NCI-H82 treated with DMSO at 0.1 percent for 48 hours (cell line): ENCODE measurements around the gene TMEM120B.
"Not testable (repeated sequence)": the region's sequence is repeated elsewhere in the genome, so short reads cannot be mapped to it uniquely, and the experiment has no call there.

ENCODE experiments used
- DNase-seq: peaks from one replicate; lab custom pipeline; 2025; ENCODE audit not compliant: unreplicated experiment; lab: John Stamatoyannopoulos, UW

The TMEM120B gene

GRCh38 chr12:121789800-121790728 is 77.5 kb downstream of the TMEM120B start:
- no peak for DNase-seq

DNA sequence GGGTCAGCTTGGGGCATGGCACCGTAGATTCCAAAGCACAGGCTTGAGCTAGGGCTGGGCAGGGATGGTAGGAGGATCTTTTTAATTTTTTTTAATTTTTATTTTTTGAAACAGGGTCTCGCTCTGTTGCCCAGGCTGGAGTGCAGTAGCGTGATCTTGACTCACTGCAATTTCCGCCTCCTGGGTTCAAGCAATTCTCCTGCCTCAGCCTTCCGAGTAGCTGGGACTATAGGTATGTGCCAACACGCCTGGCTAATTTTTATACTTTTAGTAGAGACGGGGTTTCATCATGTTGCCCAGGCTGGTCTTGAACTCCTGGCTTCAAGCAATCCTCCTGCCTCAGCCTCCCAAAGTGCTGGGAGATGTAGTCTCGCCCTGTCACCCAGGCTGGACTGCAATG is 78.2 kb downstream of the TMEM120B start:
- DNase-seq, result not testable (repeated sequence)

DNA sequence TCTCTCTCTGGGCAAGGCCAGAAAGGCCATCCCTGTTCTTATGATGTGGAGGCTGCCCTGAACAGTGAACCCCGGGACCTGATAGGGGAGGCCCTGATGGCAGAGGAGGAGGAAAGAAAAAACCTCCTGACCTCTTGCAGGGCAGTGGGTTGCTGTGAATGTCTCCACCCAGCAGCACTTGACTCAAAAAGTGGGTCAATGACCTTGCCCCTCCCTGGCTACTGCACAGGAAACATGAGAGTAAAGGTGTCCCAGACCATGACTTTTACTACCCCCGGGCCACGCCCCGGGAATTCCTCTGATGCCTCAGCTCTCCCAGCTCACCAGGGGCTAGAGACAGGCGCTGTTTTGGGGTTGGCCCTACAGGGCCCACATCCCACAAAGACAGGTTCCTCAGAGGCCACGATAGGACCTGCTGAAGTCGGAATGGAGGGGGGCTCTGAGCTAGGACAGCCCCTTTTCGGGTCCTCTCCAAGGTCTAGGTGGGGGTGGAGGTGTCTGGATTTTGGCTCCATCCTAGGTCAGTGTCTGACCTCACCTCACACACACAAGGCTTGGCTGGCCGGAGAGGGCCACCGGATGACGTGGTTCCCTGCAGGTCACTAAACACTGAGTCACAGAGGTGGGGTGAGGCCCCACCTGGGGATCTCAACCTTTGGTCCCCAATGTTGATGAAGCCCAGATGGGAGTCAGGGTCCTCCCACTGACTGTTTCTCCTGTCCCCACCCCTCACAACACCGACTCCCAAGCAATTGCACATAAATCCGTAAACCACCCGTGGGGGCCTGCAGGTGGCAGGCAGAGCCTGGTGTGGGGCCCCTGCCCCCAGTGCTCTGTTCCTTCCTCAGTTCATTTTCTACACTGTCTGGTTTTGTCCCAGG is 79.4 kb downstream of the TMEM120B start:
- no peak for DNase-seq

DNA sequence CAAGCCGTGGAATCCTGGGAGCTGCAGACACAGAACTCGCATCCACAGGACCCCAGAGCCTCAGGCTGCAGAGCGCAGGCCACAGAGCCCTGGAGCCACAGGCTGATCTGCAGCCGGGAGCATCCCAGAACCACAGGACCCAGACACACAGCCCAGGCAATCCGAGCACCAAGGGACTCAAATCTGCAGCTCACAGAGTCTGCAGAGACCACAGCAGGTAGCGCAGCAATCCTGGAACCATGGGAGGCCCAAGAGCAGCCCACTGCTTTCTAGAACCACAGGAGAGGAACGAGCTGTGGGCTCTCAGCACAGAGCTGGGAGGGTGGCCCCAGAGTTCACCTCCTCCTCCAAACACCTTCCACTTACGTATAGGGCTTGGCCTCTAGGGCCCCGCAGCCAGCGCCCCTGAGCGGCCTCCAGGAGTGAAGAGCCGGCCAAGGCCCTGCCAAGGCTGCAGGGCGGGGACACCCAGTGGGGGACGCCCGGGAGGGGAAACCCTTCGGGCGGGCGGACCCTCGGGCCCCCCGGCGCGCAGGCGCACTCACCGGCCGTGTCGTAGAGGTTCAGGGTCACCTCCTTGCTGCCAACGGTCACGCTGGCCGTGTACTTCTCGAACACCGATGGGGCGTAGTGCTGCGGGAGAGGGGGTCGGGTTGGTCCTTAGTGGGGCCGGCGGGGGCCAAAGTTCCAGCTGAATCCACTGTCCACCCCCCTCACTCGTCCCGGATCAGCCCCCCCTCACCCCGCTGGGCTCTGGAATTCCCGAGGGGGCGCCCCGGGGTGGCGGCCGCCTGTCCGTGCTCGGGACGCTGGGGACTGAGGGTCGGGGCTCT is 80.3 kb downstream of the TMEM120B start:
- no peak for DNase-seq

GRCh38 chr12:121793440-121793837 is 80.9 kb downstream of the TMEM120B start, which contains the start of gene RHOF:
Gene RHOF (minus strand): TSS chr12:121793688. CDS start chr12:121793633, 55 bp downstream.
- DNase-seq, result no peak

- peak; percentile 69 for DNase-seq
Measured at GRCh38 chr12:121793838-121794533, 81.4 kb downstream of the TMEM120B start.

DNA sequence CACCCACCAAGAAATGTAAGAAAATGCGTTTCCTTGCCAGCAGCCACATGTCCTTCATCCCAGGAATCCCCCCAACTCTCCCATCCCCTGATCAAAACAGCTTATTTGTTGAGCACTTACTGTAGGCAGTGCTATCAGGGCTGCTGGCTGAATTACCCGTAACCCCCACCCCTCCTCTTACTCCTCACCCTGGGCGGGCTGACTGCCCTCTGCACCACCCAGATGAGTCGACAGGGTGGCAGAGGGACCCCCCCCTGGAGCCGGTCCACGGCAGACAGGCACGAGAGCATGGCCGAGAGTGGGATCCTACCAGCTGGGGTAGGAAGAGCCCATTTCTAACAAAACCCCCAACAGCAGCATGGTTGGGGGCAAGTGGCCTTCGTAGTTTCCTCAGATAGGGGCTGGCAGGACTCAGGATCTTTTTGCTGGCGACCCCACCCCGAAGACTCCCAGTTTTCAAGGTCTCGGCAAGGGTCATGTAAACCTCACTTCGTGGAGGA is 82.0 kb downstream of the TMEM120B start:
- DNase-seq, result no peak

- peak; percentile 42 for DNase-seq
Measured at GRCh38 chr12:121795034-121795968, 82.7 kb downstream of the TMEM120B start.

GRCh38 chr12:121796855-121797751 is 84.6 kb downstream of the TMEM120B start:
- DNase-seq, result peak; percentile 66

DNA sequence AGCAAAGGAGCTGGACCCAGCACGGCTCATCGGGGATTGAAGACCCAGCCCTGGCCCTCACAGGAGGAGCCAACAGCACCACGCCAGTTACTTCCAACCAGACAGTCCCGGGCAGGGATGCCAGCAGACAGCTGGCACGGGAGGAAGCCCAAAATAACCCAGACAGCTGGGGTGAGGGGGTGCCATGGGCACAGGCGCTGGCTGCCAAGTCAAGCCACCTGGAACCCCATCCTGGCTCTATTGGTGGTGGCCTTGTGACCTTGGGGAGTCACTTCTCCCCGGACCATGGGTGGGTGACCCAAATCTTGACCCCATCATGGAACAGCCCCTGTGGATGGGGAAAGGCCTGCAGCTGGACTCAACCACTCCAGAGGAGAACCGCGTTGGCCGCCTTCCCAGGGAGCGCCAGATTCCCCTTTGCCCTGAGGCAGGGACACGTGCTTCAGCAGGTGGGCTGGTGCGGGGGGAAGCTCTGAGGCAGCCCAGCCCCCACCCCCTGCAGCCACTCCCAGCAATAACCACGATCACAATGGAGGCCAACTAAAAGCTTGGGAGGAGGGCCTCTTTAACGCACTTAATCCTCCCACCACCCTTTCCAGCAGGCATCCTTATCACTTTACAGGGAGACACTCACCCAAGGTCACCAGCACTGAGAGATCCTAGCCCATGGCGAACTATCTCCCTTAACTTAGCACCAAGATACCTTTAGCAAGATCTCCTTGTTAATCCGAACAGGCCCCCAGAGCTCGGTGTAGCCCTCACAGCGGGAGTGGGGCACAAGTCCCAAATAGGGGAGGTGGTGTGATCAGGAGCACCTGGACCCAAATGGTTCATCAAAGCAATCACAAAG is 85.6 kb downstream of the TMEM120B start:
- peak; percentile 92 for DNase-seq

DNA sequence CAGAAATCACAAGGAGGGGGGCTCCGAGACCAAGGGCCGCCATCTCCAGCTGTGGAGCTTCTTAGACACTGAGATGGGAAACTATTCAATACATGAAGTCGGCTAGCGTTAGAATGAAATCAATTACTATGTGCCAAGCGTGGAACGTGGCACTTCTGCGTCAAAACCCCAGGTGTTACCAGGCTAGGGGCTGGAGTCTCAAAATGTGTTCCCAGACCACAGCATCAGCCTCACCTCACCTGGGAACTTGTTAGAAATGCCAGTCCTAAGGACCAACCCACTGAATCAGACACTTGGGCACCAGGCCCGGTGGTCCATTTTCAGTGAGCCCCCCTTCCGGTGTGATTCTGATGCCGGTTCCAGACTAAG is 86.2 kb downstream of the TMEM120B start:
- no peak for DNase-seq

GRCh38 chr12:121799156-121799841 is 86.7 kb downstream of the TMEM120B start:
- peak; percentile 69 for DNase-seq

DNA sequence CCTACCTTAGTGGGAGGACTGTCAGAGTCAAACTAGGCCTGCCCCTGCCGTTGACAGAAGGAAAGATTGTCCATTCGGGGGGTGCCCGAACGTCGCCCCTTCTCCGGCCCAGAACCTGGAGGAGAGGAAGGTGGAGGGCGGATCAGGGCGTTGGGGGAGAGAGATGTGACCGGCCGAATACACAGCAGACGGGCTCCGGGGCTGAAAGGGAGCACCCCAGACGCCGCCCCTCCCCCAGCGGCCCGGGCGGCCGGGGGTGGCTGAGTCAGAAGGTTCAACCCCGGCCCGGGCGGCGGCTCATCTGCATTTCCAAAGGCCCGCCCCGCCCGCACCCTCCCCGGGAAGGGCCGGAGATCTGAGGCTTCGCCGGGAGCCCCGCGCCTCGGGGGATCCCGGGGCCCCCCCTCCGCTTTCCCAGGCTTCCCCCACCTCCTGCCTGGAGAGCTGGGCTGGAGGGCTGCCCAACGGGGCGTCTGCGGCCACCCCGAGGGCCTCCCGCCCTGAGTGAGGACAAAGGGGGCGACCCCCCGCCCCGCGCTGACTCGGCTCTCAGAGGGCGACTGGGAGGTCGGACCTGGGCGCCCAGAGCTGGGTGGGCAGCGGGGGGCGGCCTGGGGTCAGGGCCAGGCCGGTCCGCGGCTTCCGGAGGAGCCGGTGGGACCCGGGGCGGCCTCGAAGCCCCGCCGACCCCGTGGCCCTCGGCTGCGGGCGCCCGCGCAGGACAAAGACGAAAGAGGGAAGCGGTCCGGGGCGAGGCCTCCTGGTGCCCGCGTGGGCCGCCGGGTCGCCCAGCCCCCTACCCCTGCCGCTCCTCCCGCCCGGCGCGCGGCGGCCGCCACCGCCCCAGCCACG is 87.5 kb downstream of the TMEM120B start:
- DNase-seq, result peak; percentile 51

DNA sequence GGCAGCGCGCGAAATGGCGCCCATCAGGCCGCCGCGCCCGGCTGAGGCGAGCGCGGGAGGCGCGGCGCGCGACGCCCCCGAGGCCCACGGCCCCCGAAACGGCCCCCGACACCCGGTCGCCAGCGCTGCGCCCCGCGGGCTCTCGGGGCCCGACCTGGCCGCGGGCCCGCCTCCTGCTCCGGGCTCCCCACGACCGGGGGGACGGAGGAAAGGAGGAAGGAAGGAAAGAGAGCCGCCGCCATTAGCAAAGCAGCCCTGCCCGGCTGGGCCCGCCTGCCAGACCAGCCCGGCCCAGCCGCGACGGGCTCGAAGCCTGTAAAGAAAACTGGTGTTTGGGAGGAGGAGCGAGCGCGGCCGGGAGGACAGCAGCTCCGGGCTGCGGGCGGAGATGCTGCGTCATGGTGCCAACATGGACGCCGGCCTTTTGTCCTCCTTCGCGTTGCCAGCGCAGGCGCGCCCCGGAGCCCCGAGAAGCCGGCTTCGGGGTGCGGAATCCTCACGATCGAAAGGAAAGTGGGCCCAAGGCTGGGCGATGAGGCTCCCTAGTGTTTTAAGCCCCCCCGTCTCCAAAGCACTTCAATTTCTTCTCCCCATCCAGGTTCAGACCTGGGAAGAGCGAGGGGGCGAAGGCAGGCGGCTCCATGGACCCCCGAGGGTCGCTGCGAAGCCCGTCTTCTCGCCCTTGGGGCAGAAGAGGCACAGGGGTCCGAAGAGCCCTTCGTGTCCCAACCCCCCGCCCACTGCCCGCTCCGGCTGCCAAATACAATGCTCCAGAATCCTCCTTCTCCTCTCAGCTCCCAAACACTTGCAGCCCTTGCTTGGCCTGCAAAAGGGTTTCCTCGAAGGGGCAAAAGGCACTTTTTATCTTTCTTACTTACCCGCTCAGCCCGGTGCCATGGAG is 88.4 kb downstream of the TMEM120B start:
- no peak for DNase-seq
